Loucy (cell line): ENCODE measurements around the gene DAB2.

Source experiments
- H2AFZ ChIP-seq: fragments of 200-600 bp; sonication (generic); 2 replicates; pipeline ENCODE4 v1.6.0; 2016; ENCODE audit warnings: antibody characterized with exemption, mild to moderate bottlenecking, low read length, moderate library complexity
- H3F3A ChIP-seq: fragments of 200-600 bp; 2 replicates; pipeline ENCODE4 v1.6.0; 2016; ENCODE audit warnings: antibody characterized with exemption, low read depth, mild to moderate bottlenecking
- H3K27me3 ChIP-seq: fragments of 200-600 bp; sonication (generic); 2 replicates; pipeline ENCODE4 v1.6.1; 2014; ENCODE audit warnings: low read length, mild to moderate bottlenecking; ENCODE audit not compliant: insufficient read depth, poor library complexity, severe bottlenecking
- H3K36me3 ChIP-seq: fragments of 200-600 bp; sonication (generic); 2 replicates; pipeline ENCODE4 v1.6.1; 2016; ENCODE audit warnings: low read length; ENCODE audit not compliant: insufficient read depth
- H3K4me1 ChIP-seq: fragments of 200-600 bp; sonication (generic); 2 replicates; pipeline ENCODE4 v1.5.1; 2014; ENCODE audit warnings: low read length, mild to moderate bottlenecking; ENCODE audit not compliant: insufficient read depth, poor library complexity, severe bottlenecking
- H3K4me2 ChIP-seq: fragments of 200-600 bp; sonication (generic); 2 replicates; pipeline ENCODE4 v1.6.0; 2014; ENCODE audit warnings: antibody characterized with exemption, low read length, low read depth, mild to moderate bottlenecking; ENCODE audit not compliant: poor library complexity, severe bottlenecking
- H3K4me3 ChIP-seq: fragments of 200-600 bp; sonication (generic); 2 replicates; pipeline ENCODE4 v1.5.1; 2014; ENCODE audit warnings: low read length, mild to moderate bottlenecking, mixed read lengths; ENCODE audit not compliant: poor library complexity, severe bottlenecking
- H3K79me2 ChIP-seq: fragments of 200-600 bp; sonication (generic); 2 replicates; pipeline ENCODE4 v1.6.1; 2014; ENCODE audit warnings: low read length; ENCODE audit not compliant: insufficient read depth
- H3K9ac ChIP-seq: fragments of 200-600 bp; sonication (generic); 2 replicates; pipeline ENCODE4 v1.6.0; 2014; ENCODE audit warnings: mild to moderate bottlenecking, low read depth, low read length, moderate library complexity; ENCODE audit not compliant: poor library complexity, severe bottlenecking
- H3K9me2 ChIP-seq: fragments of 200-600 bp; sonication (generic); replicated peaks from 2 replicates; pipeline ENCODE4 v1.6.1; 2016; ENCODE audit warnings: low read depth, low read length, mixed read lengths
- H3K9me3 ChIP-seq: fragments of 200-600 bp; sonication (generic); 2 replicates; pipeline ENCODE4 v1.6.1; 2014; ENCODE audit warnings: mild to moderate bottlenecking, antibody characterized with exemption, low read length, low read depth; ENCODE audit not compliant: insufficient read depth
- H4K20me1 ChIP-seq: fragments of 200-600 bp; sonication (generic); 2 replicates; pipeline ENCODE4 v1.6.0; 2014; ENCODE audit warnings: antibody characterized with exemption, low read length, mild to moderate bottlenecking; ENCODE audit not compliant: insufficient read depth, poor library complexity, severe bottlenecking
- EZH2phosphoT487 ChIP-seq: fragments of 200-600 bp; IDR thresholded peaks from 2 replicates; pipeline ENCODE4 v1.6.1; 2018; ENCODE audit warnings: antibody characterized with exemption, mild to moderate bottlenecking, moderate library complexity, borderline replicate concordance
- TF ChIP-seq, protein P1 (sequence below): fragments of 200-600 bp; sonication (generic); conservative IDR thresholded peaks from 2 replicates; pipeline ENCODE4 v1.5.1; 2014; ENCODE audit warnings: mild to moderate bottlenecking, antibody characterized with exemption, low read length

DAB2 gene

DNA sequence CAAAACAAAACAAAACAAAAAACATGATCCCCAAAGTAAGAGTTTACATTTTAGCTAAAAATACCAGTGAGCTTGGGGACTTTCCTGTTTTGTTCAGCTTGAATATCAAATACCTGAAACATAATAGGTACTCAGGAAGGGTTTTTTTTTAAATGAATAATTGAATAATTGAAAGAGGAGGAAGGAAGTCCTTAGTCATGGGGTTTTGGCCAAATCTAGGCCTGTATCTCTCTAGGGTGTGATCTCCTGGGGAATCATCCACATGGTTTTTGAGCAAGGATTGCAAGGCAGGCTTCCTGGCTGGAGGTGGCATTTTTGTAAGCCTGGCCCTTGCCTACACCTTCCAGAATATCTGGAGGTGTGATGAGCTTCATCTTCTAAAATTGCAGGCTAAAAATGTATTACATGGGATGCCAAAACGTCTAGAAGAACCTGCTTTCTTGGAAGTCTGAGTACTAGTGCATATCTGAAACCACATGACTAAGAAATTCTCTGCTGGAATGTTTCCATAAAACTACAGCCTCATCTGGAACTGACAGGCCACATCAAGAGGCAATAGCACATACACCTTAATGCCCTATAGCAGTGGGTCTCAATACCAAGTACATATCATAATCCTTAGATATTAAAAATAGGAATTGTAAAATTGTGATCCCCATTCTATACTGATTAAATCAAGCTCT, 70.9 kb downstream of the DAB2 start:
- H3K27me3 ChIP-seq = no peaks in the 10 kb centered on the region
- H3K9me2 ChIP-seq = no peaks in the 10 kb centered on the region
- TF ChIP-seq, protein P1, sequence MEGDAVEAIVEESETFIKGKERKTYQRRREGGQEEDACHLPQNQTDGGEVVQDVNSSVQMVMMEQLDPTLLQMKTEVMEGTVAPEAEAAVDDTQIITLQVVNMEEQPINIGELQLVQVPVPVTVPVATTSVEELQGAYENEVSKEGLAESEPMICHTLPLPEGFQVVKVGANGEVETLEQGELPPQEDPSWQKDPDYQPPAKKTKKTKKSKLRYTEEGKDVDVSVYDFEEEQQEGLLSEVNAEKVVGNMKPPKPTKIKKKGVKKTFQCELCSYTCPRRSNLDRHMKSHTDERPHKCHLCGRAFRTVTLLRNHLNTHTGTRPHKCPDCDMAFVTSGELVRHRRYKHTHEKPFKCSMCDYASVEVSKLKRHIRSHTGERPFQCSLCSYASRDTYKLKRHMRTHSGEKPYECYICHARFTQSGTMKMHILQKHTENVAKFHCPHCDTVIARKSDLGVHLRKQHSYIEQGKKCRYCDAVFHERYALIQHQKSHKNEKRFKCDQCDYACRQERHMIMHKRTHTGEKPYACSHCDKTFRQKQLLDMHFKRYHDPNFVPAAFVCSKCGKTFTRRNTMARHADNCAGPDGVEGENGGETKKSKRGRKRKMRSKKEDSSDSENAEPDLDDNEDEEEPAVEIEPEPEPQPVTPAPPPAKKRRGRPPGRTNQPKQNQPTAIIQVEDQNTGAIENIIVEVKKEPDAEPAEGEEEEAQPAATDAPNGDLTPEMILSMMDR = no peak
- no peak for TF ChIP-seq EZH2phosphoT487
- no peaks in the 10 kb centered on the region for H3K79me2 ChIP-seq
- 0 out of 2 replicates have a peak, but pooled peaks cover 14% of the 10 kb centered on the region for H3K9me3 ChIP-seq
- no peak overlapping the region for H3K4me2 ChIP-seq
- H3F3A ChIP-seq = no peaks in the 10 kb centered on the region
- no peaks in the 10 kb centered on the region for H3K4me1 ChIP-seq
- H3K9ac ChIP-seq = no peak overlapping the region
- no peaks in the 10 kb centered on the region for H3K36me3 ChIP-seq
- no peak overlapping the region for H3K4me3 ChIP-seq
- H4K20me1 ChIP-seq = no peaks in the 10 kb centered on the region
- H2AFZ ChIP-seq = no peak overlapping the region

DNA sequence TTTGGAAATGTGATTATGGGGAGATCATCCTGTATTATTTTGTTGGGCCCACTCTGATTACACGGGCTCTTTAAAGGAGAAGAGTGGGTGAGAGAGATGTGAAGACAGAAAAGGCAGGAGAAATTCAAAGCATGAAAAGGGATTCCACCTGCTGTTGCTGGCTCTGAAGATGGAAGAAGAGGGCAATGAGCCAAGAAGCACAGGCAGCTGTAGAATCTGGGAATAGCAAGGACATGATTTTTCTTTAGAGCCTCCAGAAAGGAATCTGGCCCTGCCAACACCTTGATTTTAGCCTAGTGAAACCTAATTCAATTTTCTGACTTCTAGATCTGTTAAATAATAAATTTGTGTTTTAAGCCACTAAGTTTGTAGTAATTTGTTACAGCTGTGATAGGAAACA, 71.8 kb downstream of the DAB2 start:
- H4K20me1 ChIP-seq = no peaks in the 10 kb centered on the region
- H3K9ac ChIP-seq = no peak overlapping the region
- H3K9me3 ChIP-seq = 0 out of 2 replicates have a peak, but pooled peaks cover 14% of the 10 kb centered on the region
- H3K4me1 ChIP-seq = no peaks in the 10 kb centered on the region
- no peak overlapping the region for H3K4me2 ChIP-seq
- no peak overlapping the region for H2AFZ ChIP-seq
- no peaks in the 10 kb centered on the region for H3F3A ChIP-seq
- no peaks in the 10 kb centered on the region for H3K27me3 ChIP-seq
- H3K36me3 ChIP-seq = no peaks in the 10 kb centered on the region
- no peak overlapping the region for H3K4me3 ChIP-seq
- H3K79me2 ChIP-seq = no peaks in the 10 kb centered on the region
- TF ChIP-seq, protein P1 = no peak
- no peak for TF ChIP-seq EZH2phosphoT487
- no peaks in the 10 kb centered on the region for H3K9me2 ChIP-seq

DNA sequence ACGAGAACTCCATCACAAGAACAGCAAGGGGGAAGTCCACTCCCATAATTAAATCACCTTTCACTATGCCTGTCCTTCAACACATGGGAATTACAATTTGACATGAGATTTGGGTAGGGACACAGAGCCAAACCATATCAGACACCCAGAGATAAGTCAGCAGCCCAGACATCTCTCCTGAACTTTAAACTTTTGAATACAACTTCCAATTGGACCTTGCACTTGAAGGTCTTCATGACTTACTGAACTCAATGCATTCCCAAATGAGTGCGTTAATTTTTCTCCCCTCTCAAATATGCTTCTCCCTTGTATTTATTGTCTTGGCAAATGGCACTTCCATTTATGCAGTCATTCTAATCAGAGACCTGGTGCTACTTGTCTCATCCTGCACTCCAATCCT, 72.6 kb downstream of the DAB2 start:
- H3K79me2 ChIP-seq = no peaks in the 10 kb centered on the region
- no peak overlapping the region for H3K4me2 ChIP-seq
- no peak overlapping the region for H2AFZ ChIP-seq
- TF ChIP-seq, protein P1 = no peak
- TF ChIP-seq EZH2phosphoT487 = no peak
- H3F3A ChIP-seq = no peaks in the 10 kb centered on the region
- 0 out of 2 replicates have a peak, but pooled peaks cover 14% of the 10 kb centered on the region for H3K9me3 ChIP-seq
- H3K4me3 ChIP-seq = no peak overlapping the region
- no peaks in the 10 kb centered on the region for H3K27me3 ChIP-seq
- H4K20me1 ChIP-seq = no peaks in the 10 kb centered on the region
- no peaks in the 10 kb centered on the region for H3K9me2 ChIP-seq
- H3K9ac ChIP-seq = no peak overlapping the region
- H3K36me3 ChIP-seq = no peaks in the 10 kb centered on the region
- no peaks in the 10 kb centered on the region for H3K4me1 ChIP-seq
